GM19468 (cell line): ENCODE data around the gene INSYN2B.

Source experiments
- ATAC-seq: cut with Tn5 transposase; IDR thresholded peaks from one replicate; pipeline ENCODE4 v1.9.1; 2021; ENCODE audit warnings: mild to moderate bottlenecking, moderate library complexity, moderate number of reproducible peaks; ENCODE audit not compliant: unreplicated experiment; ENCODE audit errors: extremely low read depth

Gene INSYN2B

DNA sequence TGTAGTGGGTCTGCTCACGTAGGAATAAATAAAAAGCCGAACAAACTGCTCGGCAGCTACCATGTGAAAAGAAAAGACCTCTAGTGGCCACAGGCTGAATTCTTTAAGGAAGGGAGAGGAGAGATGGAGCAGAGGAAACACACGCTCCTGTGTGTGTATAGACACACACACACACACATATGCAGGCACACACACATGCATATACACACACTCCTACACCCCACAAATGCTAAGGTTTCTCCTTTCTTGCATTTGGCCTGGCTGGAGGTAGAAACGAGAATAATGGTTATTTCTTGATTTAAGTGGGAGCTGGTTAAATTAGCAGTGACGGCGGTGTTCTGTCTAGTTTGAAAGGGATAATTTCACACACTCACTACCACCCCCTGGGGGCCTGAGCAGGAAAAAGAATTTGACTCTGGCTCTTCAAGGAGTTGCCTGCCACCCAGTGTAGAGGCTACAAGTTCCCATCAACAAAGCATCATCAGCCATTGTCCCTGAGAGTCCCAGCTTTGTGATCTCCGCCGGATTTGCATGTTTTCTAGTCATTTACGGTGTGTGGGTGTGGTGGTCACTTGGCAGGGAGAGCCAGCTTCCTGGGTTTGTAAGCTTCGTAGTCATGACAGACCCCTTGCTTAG is at the start of gene INSYN2B:
INSYN2B (minus strand) TSS at position 78 of the 636 bp plus-strand sequence. CDS start 96,597 bp downstream, outside the sequence.
- ATAC-seq, result no peak

- no peak for ATAC-seq
These were observed 47.8 kb upstream of the INSYN2B start for GRCh38 chr5:170028124-170028523.

GRCh38 chr5:170025853-170026252 is 45.6 kb upstream of the INSYN2B start:
- no peak for ATAC-seq

DNA sequence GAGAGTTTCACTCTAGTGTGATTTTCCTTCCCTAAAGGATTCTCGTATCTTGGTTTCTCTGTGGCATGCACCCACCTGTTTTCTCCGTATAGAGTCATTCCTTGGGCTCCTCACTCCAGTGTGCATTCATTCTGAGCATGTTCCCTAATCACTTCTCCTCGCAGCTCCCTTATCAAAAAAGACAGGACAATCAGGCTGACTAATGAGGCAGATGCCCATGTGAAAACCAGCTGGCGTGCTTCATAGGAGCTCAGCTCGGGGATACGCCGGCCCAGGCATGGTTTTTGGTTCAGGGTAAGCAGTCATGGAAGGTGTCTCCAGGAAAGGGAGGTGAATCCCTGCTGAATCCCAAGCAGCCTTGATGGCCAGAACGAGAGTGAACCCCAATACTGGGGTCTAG is 41.2 kb upstream of the INSYN2B start:
- ATAC-seq, result no peak

- no peak for ATAC-seq
These were observed 40.1 kb upstream of the INSYN2B start for GRCh38 chr5:170020423-170020822.

GRCh38 chr5:170012622-170013021 is 32.3 kb upstream of the INSYN2B start:
- no peak for ATAC-seq

DNA sequence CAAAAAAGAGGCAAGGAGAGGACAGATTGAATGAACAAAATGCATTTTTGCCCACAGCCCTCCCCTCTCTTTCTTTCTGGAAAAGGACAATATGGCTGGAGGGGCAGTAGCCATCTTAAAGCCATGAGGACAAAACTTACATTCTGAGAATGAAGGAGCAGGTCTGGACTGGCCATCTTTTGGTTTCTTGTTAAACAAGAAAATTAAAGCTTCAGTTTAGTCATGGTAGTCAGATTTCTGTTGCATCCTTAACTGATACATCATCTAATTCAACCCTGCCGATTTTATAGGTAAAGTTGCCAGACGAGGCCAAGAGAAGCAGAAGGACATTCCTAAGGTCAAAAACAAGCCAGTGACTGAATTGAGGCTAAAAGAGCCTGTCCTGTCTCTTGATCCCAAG is 31.5 kb upstream of the INSYN2B start:
- ATAC-seq, result no peak

DNA sequence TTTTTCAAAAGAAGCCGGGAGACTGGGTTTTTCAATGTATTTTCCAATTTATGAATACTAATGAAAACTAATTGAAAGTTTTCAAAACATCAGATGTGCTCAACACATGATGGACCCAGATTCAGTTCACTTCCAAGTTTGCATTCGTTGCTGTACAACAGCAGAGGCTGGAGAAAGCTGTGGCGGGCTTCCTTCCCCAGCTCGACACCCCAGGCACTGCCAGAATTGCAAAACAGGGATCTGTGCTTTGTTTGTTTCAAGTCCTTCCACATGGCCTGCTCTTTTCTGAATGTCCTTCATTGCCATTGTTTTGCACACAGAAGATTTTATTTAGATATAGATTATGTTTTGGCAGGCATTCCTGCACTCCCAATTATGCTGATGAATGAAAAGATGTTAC is 30.3 kb upstream of the INSYN2B start:
- ATAC-seq, result no peak

GRCh38 chr5:170008376-170008775 is 28.1 kb upstream of the INSYN2B start:
- ATAC-seq, result no peak

- no peak for ATAC-seq
These were observed 25.7 kb upstream of the INSYN2B start for GRCh38 chr5:170006021-170006420.

DNA sequence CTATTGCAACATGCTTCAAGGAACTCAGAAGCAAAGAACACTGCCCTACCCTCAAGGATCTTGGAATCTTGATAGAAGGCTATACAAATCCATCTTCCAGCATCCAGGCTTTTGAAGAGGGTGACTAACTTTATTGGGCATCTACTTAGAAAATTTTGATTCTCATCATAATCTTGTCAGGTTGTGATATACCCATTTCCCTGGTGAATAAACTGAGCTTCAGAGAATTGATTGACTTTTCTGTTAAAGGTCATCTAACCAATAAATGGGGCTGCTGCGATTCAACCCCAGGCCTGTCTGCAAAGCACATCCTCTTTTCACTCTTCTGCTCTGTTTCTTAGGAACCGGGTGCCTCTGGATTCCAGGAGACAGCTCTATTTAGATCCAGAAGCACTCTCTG is 19.9 kb upstream of the INSYN2B start:
- no peak for ATAC-seq

- no peak for ATAC-seq
These were observed 19.3 kb upstream of the INSYN2B start for GRCh38 chr5:169999621-170000020.

DNA sequence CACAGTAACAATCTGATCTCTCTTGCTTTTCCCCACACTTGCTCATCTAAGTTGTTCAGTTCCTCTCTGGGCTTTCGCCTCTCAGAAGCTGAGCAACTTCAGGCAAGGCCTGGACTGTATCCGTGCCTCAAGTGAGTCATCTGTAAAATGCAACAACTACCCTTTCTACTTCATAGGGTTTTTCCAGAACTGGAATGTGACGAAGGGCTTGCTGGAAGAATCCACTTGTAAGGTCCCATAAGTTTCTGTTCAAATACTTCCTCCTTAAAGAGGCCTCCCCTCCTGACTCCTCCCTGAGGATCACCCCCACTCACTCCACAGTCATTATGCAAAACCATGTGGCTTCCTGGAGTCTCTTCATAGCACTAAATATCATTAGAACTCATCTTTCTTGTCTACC is 17.5 kb upstream of the INSYN2B start:
- no peak for ATAC-seq

- ATAC-seq, result no peak
These were observed 13.1 kb upstream of the INSYN2B start for GRCh38 chr5:169993485-169993790.

- ATAC-seq, result no peak
These were observed 12.6 kb upstream of the INSYN2B start for GRCh38 chr5:169992789-169993484.

DNA sequence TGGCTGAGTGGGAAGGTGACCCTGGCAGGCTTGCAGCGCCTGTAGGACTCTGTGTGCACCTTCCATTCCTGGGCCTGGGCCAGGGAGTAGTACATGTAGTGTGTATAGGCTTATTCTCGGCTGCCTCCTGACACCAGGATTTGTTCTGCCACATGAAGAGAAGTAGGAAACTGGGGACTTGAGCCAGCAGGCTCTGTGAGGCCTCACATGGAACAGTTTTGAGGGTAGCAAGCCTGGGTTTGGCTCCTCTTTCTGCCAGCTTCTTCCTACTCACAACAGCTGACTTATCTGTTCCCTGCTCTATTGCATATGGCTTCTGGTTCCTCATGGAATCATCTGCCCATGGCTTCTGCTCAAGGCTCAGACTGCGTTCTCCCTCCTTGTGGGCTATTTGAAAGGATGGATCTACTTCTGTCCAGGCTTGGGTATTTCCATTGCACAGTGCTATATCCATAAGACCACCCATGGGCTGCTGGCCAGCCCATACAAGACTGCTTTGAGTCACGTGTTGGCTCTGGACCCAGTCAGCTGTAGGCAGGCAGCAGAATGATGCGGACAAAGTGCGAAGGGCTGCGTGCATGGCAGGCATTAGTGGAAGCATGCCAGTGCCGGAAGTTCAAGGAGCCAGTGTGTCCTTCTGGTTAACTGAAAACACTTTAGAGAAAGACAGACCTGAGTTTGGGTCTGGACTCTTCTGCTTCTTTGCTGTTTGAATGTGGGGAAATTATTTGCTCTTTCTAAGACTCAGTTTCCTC is 11.0 kb upstream of the INSYN2B start:
- no peak for ATAC-seq

GRCh38 chr5:169989365-169989764 is 9.1 kb upstream of the INSYN2B start:
- no peak for ATAC-seq

DNA sequence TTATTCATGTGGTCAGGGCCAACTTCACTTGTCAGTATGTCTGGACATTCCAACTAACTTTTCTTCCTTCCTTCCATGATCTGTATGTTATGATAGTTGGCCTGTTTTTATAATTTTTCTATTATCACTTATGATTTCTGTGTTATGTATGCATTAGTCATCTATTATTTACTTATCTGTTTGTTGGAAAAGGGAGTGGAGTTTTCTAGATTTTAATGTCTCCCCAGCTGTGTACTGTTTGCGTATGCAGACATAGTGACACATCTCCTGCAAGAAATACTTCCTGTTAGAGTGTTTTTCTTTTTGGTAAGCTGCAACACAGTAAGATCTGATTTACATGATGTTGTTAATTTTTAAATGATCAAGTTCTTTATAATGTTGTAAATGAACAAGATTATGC is 8.7 kb upstream of the INSYN2B start:
- ATAC-seq, result no peak

DNA sequence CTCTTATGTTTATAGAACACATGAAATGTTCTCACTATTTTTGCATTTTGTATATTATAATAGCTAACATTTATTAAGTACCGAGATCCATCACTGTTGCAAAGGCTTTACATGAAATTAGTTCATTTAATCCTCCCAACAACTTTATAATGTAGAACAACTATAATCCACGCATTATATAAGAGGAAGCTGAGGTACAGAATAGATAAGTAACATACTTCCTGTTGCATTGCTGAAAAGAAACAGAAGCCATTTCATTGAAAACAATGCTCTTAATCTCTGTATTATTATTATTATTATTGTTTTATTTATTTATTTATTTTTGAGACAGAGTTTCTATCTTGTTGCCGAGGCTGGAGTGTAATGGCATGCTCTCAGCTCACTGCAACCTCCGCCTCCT is 7.9 kb upstream of the INSYN2B start:
- ATAC-seq, result no peak

DNA sequence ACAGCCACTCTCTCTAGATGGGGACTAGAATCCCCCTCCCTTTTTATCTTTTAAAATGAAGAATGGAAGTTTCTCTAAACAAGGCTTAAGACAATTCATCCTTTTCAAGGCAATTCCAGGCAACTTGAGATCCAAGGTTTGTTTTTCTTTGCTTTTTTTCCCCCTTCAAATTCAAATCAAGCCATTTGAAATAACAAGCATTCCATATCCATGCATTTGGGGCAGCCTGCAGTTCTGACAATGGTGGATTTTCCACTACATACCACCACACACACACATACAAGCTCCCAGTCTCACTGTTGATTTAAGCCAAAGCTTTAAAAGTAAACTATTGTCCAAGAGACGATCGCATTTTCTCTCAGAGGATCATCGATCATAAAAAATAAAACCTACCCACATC is 424 bp downstream of the INSYN2B start:
- ATAC-seq, result no peak

DNA sequence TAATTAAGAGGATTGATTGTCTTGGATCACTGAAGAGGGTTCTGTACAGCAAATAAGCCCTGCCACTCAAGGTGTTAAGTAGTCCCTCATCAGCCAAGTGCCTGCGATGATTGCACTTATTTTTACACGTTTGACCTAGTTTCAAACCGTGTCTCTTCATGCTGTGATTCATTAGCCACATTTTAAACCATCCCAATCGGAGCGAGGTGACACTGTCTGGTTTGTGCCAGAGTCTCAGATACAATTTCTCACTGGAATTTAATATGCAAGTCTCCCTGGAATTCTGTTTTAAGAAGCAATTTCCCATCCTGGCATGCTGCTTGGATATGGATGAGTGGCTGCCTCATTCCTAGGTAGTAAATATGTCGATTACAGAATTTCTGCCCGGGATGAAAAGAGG is 1.6 kb downstream of the INSYN2B start:
- no peak for ATAC-seq
